ENCODE measurements around the gene EFS.
A peak's percentile ranks its signal among the peaks of the same experiment; 100 is the strongest.
"Not testable (repeated sequence)": the region's sequence is repeated elsewhere in the genome, so short reads cannot be mapped to it uniquely, and the experiment has no call there.

The EFS gene

GRCh38 chr14:23404331-23404900 lies 39.4 kb upstream of the EFS start:
- H3K4me3 ChIP-seq (ENCODE audit: low read depth, low read length): no peak overlapping the region
- TF ChIP-seq CTCF (IDR thresholded peaks at IDR 0.05; ENCODE audit: control insufficient read depth, extremely low read depth, insufficient read depth): no peak
- no peak for DNase-seq (ENCODE audit: low read depth)

DNA sequence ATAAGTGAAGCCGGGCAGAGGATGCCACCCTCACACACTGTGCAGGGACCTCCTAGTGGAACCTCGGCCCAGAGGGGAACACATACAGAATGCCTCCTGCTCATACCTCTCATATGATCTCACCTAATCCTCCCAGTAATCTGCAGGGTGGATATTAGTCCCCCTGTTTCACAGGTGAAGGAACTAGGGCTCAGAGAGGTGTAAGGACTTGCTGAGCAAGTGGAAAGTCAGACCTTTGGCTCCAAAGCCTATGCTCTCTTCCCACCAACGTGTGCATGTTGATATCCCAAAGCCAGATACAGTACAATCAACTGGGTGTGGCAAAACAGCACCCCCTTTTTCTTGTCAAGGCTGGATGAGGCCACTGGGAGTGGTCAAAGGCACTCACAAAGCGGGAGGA lies 38.9 kb upstream of the EFS start:
- TF ChIP-seq CTCF (IDR thresholded peaks at IDR 0.05; ENCODE audit: control insufficient read depth, extremely low read depth, insufficient read depth): no peak
- H3K4me3 ChIP-seq (ENCODE audit: low read depth, low read length): no peak overlapping the region
- DNase-seq (ENCODE audit: low read depth): no peak

DNA sequence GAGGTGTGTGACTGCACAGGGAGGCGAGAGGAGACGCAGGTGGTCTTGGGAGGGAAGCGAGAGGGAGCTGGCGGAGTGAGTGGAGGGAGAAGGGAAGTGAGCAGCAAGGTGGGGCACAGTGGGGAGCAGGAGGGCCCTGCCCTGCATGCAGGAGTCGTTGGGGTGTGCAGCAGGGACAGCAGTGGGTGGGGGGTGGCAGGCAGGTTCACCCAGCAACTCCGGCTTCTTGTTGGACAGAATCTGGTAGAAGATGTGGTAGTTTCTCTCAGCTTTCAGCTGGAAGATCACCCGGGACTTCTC lies 38.1 kb upstream of the EFS start:
- no peak for TF ChIP-seq CTCF (IDR thresholded peaks at IDR 0.05; ENCODE audit: control insufficient read depth, extremely low read depth, insufficient read depth)
- no peak for DNase-seq (ENCODE audit: low read depth)
- no peak overlapping the region for H3K4me3 ChIP-seq (ENCODE audit: low read depth, low read length)

GRCh38 chr14:23402296-23403138 lies 37.5 kb upstream of the EFS start:
- peak overlapping the region; percentile 30 for H3K4me3 ChIP-seq (ENCODE audit: low read depth, low read length)
- DNase-seq (ENCODE audit: low read depth): no peak
- no peak for TF ChIP-seq CTCF (IDR thresholded peaks at IDR 0.05; ENCODE audit: control insufficient read depth, extremely low read depth, insufficient read depth)

DNA sequence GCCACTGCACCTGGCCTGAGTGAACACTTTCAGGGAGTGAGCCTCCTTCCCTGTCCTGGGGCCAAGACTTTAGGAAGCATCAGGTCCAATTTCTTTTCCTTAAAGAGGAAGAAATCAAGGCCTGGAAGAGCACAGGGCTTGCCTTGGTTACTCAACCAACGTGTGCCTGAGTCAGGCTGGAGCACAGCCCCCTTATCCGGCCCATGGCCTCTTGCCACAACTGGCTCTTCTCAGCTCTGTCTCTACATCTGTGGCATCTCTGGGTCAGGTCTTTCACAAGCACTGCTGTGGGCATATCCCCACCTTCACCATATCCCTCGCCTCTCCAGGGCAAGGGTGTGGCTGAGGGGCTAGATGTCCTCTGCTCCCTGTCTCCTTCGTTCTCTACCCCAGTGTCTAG lies 36.3 kb upstream of the EFS start:
- TF ChIP-seq CTCF (IDR thresholded peaks at IDR 0.05; ENCODE audit: control insufficient read depth, extremely low read depth, insufficient read depth): no peak
- H3K4me3 ChIP-seq (ENCODE audit: low read depth, low read length): no peak overlapping the region
- no peak for DNase-seq (ENCODE audit: low read depth)

DNA sequence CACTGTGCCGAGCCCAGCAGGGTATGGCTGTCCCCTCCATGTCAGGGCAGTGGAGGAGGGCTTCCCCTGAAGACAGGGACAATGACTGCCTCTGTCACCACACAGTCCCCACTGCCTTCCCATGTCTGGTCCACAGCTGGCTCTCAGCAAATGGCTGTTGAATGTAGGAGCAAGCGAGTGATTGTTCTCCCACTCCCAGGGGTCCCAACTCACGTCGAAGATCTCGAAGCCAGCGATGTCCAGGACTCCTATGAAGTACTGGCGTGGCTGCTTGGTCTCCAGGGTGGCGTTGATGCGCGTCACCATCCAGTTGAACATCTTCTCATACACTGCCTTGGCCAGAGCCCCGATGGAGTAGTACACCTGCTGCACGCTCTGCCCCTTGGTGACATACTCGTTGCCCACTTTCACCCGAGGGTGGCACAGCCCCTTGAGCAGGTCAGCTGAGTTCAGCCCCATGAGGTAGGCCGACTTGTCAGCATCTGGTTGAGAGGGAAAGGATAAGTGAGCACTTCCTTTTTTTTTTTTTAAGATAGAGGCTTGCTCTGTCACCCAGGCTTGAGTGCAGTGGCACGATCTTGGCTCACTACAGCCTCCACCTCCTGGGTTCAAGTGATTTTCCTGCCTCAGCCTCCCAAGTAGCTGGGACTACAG lies 35.7 kb upstream of the EFS start:
- DNase-seq (ENCODE audit: low read depth): not testable (repeated sequence)

GRCh38 chr14:23399591-23399990 lies 34.6 kb upstream of the EFS start:
- no peak overlapping the region for H3K4me3 ChIP-seq (ENCODE audit: low read depth, low read length)
- no peak for TF ChIP-seq CTCF (IDR thresholded peaks at IDR 0.05; ENCODE audit: control insufficient read depth, extremely low read depth, insufficient read depth)
- no peak for DNase-seq (ENCODE audit: low read depth)

More for the DNA sequence above, 35.7 kb upstream of the EFS start:
- not testable (repeated sequence) for H3K4me3 ChIP-seq (ENCODE audit: low read depth, low read length)
